Endothelial cell (in vitro differentiated cells): Measurements from ENCODE around the gene MRPS18A. TPM values are rescaled to one million over a fixed set of nuclear protein-coding genes. Genes with fewer than 3 reads are reported as not detected.

Experiments
- DNase-seq: peaks from one replicate; pipeline ENCODE4 v3.0.0; 2021; ENCODE audit warnings: low spot score
- H3K27ac Mint-ChIP-seq: one replicate; pipeline ENCODE4 v1.8.0; 2021; ENCODE audit warnings: mixed read lengths, inconsistent platforms; ENCODE audit not compliant: unreplicated experiment
- H3K27me3 Mint-ChIP-seq: one replicate; pipeline ENCODE4 v1.8.0; 2021; ENCODE audit warnings: mild to moderate bottlenecking, moderate library complexity, mixed read lengths, inconsistent platforms; ENCODE audit not compliant: unreplicated experiment
- H3K36me3 Mint-ChIP-seq: one replicate; pipeline ENCODE4 v1.8.0; 2021; ENCODE audit warnings: mild to moderate bottlenecking, low read depth, mixed read lengths, inconsistent platforms; ENCODE audit not compliant: unreplicated experiment
- H3K4me1 Mint-ChIP-seq: one replicate; pipeline ENCODE4 v1.8.0; 2021; ENCODE audit warnings: mild to moderate bottlenecking, mixed read lengths, inconsistent platforms; ENCODE audit not compliant: unreplicated experiment
- H3K4me3 Mint-ChIP-seq: one replicate; pipeline ENCODE4 v1.8.0; 2021; ENCODE audit warnings: mild to moderate bottlenecking, mixed read lengths, inconsistent platforms; ENCODE audit not compliant: unreplicated experiment
- H3K9me3 Mint-ChIP-seq: one replicate; pipeline ENCODE4 v1.8.0; 2021; ENCODE audit warnings: mixed read lengths, inconsistent platforms; ENCODE audit not compliant: unreplicated experiment
- total RNA-seq: library from RNA; stranded (reverse); fragmentation: NEBNext Ultra II Directional; extraction: Animal tissue kit (Norgen Biotek cat#: 25700); gene quantifications from one replicate; pipeline ENCODE4 v1.2.1, GENCODE V29; 2021; ENCODE audit not compliant: unreplicated experiment
- TF ChIP-seq, protein P1 (sequence below): fragments of 200-600 bp; sonication (generic); IDR thresholded peaks from one replicate; pipeline ENCODE4 v1.5.0; 2021; ENCODE audit warnings: antibody characterized with exemption; ENCODE audit not compliant: unreplicated experiment

The MRPS18A gene
- total RNA-seq, 1 donor from 2014 or later, result 45.5 TPM

DNA sequence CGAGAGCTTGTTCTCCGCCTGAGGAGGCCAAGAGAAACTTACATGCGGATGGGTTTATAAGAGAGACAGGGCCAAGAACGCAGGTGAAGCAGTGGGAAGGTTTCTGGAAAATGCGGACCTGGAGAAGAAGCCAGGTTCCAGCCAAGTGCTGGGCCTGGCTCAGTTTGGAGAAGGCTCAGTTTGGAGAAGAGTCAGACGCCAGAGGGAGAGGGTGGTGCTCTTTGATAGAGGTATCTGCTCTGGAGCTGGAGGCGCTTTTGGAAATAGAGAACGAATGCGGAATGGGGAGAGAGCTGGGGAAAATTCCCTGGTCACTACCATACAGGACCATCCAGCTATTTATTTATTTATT lies 42.0 kb downstream of the MRPS18A start:
- Mint-ChIP-seq H3K9me3 (no peaks in the 10 kb centered on the region), H3K36me3 (peaks cover 3% of the 10 kb centered on the region), H3K27me3 (peaks cover 2% of the 10 kb centered on the region), H3K4me1 (peaks cover 17% of the 10 kb centered on the region), H3K27ac (no peak overlapping the region), H3K4me3 (peak overlapping the region; percentile 85)
- DNase-seq, result no peak
- TF ChIP-seq, protein P1, sequence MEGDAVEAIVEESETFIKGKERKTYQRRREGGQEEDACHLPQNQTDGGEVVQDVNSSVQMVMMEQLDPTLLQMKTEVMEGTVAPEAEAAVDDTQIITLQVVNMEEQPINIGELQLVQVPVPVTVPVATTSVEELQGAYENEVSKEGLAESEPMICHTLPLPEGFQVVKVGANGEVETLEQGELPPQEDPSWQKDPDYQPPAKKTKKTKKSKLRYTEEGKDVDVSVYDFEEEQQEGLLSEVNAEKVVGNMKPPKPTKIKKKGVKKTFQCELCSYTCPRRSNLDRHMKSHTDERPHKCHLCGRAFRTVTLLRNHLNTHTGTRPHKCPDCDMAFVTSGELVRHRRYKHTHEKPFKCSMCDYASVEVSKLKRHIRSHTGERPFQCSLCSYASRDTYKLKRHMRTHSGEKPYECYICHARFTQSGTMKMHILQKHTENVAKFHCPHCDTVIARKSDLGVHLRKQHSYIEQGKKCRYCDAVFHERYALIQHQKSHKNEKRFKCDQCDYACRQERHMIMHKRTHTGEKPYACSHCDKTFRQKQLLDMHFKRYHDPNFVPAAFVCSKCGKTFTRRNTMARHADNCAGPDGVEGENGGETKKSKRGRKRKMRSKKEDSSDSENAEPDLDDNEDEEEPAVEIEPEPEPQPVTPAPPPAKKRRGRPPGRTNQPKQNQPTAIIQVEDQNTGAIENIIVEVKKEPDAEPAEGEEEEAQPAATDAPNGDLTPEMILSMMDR, result no peak

- Mint-ChIP-seq H3K9me3 (no peaks in the 10 kb centered on the region), H3K4me1 (peaks cover 22% of the 10 kb centered on the region), H3K27me3 (peaks cover 3% of the 10 kb centered on the region), H3K36me3 (peaks cover 8% of the 10 kb centered on the region), H3K27ac (peak within 1 kb of the TSS; percentile 78), H3K4me3 (peak within 1 kb of the TSS; percentile 85)
- TF ChIP-seq, protein P1, result no peak
- DNase-seq, result peak; percentile 61
Measured at GRCh38 chr6:43644940-43645612, 42.5 kb downstream of the MRPS18A start, which contains the start of gene RSPH9. RSPH9 (plus strand) TSS chr6:43645036; CDS start chr6:43645099, 63 bp downstream.

DNA sequence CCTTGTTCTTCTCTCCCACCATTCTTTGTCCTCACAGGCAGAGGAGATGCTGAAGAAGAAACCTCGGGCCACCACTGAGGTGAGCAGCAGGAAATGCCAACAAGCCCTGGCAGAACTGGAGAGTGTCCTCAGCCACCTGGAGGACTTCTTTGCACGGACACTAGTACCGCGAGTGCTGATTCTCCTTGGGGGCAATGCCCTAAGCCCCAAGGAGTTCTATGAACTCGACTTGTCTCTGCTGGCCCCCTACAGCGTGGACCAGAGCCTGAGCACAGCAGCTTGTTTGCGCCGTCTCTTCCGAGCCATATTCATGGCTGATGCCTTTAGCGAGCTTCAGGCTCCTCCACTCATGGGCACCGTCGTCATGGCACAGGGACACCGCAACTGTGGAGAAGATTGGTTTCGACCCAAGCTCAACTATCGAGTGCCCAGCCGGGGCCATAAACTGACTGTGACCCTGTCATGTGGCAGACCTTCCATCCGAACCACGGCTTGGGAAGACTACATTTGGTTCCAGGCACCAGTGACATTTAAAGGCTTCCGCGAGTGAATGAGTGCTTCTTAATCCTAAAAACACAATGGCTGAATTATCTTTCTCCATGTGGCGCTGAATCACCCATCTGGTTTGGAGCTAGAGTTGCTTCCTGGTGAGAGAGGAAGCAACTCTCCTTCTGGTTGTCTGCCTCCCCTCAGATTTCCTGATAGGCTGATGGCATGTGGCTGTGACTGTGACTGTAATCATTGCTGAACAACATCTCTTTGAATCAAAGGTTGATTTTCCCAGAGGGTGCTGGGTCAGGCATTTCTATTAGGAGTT lies 47.4 kb downstream of the MRPS18A start:
- DNase-seq, result no peak
- Mint-ChIP-seq H3K36me3 (peaks cover 16% of the 10 kb centered on the region), H3K9me3 (no peaks in the 10 kb centered on the region), H3K27ac (peak overlapping the region; percentile 67), H3K27me3 (peaks cover 5% of the 10 kb centered on the region), H3K4me1 (peaks cover 44% of the 10 kb centered on the region), H3K4me3 (peak overlapping the region; percentile 51)
- TF ChIP-seq, protein P1, result no peak

DNA sequence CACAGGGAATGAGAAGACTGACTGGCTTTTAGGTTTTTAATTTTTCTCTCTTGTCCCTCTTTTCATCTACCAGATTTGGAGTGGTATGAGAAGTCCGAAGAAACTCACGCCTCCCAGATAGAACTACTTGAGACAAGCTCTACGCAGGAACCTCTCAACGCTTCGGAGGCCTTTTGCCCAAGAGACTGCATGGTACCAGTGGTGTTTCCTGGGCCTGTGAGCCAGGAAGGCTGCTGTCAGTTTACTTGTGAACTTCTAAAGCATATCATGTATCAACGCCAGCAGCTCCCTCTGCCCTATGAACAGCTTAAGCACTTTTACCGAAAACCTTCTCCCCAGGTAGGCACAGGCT lies 51.3 kb downstream of the MRPS18A start:
- H3K4me3 Mint-ChIP-seq, result peak overlapping the region; percentile 99

More for the DNA sequence above, 51.3 kb downstream of the MRPS18A start:
- H3K27ac Mint-ChIP-seq, result peak overlapping the region; percentile 95
- peaks cover 13% of the 10 kb centered on the region for H3K36me3 Mint-ChIP-seq
- no peak for DNase-seq
- H3K4me1 Mint-ChIP-seq, result peaks cover 32% of the 10 kb centered on the region
- TF ChIP-seq, protein P1, result no peak
- H3K9me3 Mint-ChIP-seq, result no peaks in the 10 kb centered on the region
- H3K27me3 Mint-ChIP-seq, result peaks cover 11% of the 10 kb centered on the region
